NCI-H526 treated with DMSO at 0.1 percent for 48 hours (cell line): ENCODE data around the gene TENM4.

Experiments
- DNase-seq: peaks from one replicate; lab custom pipeline; 2025; lab: John Stamatoyannopoulos, UW

Gene TENM4

DNA sequence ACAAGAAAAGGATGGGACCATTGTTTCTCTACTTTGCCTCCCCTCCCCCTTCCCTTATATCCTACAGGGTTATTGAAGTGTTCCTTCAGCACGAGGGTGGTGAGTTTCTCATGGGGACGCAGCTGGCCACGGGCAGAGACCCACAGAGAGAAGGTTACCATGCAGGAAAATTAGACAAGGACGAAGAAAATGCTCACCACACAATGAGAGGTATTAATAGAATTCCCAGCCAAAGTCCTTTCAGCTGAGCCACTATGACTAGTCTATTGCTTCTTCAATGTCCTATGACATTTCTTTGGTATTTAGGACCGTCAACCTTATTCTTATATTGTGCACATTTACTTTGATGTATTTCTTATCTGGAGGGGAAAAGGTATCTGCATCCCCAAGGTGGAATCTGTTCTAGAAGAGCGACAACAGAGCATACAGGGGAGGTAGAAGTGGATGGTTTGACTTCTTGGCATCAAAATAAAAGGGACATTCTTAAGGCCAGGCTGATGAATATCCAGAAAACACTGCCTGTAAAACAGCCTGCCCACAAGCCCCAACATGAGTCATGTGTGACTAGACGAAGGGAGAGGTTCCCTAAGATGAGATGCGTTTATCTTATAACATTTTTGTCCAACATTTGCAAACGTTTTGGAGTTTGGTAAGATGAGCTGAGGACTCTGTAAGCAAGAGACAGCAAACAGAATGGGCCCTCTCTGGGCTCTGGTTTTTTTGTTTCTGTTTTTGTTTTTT lies 656.3 kb downstream of the TENM4 start:
- no peak for DNase-seq

GRCh38 chr11:78783846-78784245 lies 657.0 kb downstream of the TENM4 start:
- no peak for DNase-seq

GRCh38 chr11:78783301-78783700 lies 657.5 kb downstream of the TENM4 start:
- DNase-seq: no peak

DNA sequence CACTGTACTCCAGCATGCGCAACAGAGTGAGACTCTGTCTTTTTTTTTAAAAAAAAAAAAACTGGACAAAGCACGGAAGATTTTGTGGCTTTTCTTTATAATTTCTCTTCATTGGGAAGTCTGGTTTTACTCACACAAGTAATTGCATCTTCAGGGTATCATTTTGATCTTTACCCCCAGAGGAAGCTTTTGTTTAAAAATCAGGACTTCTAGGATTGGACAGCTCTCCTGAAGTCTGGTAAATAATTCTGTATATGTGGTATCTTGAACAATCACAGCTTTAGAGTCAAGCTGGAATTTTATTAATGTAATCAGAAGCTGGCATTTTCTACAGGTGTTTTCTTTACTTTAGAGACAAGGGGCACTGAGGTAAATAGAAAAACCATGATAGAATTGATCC lies 658.1 kb downstream of the TENM4 start:
- DNase-seq: no peak

- no peak for DNase-seq
These were observed 659.9 kb downstream of the TENM4 start for GRCh38 chr11:78780889-78781288.

GRCh38 chr11:78773492-78773891 lies 667.3 kb downstream of the TENM4 start:
- DNase-seq: no peak

DNA sequence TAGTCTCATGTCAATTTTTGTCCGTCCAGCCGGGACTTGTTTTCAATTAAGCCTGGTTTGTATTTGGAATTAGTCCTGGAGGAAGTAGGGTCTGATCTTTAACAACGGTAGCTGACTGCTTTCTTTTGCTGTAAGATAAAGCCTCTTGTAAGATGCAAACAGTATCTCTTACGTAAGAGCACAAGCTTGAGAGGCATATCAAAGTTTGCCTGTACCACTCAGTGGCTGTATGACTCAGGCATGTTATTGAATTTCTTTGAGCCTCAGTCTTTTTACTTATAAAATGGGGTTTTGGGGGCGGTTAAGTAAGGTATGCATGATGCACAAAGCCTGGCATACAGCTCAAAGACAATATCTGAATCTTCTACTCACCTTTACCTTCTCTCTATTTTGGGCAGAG lies 667.8 kb downstream of the TENM4 start:
- DNase-seq: no peak

GRCh38 chr11:78772186-78772585 lies 668.6 kb downstream of the TENM4 start:
- no peak for DNase-seq

DNA sequence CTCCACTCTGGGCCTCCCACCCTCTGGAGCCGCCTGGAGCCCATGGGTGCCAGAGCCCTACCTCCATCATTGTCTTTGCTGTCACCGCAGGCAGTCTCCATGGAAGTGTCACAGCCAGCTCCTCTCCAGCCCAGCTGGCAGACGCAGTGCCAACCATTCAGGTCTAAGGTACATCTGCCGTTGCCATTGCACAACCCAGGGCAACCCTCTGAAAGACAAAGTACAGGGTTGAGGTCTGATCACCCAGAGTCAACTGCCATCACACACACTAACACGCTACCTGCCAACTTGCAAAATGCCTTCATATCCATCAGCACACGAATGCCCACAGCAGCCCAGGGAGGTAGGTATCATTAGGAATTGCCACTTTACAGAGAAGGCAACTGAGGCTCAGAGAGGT lies 669.9 kb downstream of the TENM4 start:
- no peak for DNase-seq

- no peak for DNase-seq
These were observed 671.9 kb downstream of the TENM4 start for GRCh38 chr11:78768971-78769370.

DNA sequence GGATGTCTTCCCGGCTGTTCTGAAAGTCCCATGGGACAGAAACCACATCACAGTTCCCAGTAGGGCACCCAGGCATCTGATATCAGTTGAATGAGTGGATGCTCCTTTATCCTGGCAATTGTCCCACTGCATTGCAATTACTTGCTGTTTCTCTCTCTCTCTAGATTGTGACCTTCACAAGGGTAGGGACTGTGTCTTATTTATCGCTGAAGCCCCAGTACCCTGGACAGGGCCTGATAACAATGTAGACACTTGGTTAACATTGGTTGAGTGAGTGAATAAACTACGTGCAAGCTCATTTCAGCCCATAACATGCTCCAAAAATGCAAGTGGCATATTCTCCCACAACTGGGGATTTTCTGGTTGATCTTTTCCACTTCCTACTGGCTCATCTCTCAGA lies 672.5 kb downstream of the TENM4 start:
- no peak for DNase-seq

DNA sequence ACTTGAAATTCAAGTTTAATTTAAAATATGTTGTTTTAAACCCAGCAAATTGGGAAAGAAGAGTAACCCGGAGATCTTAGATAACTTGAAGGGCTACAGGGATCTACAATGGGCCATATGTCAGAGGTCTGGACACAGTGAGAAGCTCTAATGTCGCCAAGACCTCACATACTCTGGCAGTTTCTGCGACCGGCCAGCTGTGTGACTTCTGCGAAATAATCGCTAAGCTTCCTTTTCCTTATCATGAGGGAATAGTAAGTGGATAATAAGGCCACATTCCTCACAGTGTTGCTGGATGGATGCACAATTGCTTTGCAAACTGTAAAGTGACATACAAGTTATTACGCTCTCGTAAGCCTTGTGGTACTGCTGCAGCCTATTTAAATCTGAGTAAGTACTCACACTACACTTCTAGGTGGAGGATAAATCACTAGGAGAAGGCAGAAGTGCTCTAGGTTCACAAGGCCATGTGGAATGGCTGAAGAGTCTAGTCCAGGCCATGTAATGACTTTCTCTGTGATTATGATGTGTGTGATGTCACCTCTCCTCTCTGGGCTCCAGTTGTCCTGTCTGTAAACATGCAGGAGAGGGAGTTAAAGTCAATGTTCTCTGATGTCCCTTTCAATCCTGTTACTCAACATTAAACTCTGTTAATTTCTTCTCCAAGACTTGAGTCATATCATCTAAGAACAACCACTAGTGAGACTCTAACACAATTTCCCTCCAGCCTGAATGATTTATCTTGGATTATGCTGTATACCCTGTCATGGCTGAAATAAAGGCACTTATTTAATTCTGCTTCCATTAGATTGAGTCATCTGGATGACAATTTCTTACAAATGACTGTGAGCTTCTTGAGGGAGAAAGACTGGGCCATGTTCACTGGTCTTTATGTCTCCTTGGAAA lies 673.5 kb downstream of the TENM4 start:
- DNase-seq: no peak

DNA sequence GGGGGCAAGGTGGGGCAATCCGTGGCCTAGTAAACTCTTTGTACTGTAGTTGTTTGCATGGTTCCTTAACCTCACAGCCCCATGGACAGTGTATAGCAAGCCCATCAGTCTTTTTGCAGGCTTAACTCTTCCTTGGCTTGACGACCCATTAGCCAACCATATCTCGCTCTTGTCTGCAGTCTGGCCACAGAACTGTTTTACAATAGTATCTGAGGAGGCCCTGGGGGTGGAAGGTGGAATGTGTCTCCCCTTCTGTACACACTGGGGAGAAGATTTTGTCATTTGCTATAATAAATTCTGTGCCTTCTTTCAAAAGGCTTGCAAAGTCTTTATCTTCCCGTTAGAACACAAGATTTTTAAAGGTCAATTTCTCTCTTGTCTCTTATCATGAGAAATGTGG lies 675.9 kb downstream of the TENM4 start:
- DNase-seq: no peak

- no peak for DNase-seq
These were observed 677.2 kb downstream of the TENM4 start for GRCh38 chr11:78763664-78764063.

DNA sequence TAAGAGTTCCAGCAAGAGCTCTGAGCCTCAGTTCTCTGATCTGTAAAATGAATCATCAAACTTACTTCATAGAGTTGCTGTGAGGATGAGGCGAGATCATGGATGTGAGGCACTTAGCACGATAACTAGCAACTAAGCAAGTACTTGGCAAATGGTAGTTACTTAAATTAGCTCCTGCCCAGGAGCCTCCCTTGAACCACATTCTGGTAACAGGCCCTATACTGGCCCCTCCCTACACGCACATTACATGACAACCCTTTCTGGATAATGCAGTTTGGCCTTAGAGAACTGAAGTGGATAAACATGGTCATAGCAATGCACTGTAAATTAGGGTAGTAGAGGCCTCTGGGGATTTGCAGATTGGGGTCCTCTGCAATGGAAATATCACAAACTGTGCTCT lies 678.7 kb downstream of the TENM4 start:
- DNase-seq: no peak

DNA sequence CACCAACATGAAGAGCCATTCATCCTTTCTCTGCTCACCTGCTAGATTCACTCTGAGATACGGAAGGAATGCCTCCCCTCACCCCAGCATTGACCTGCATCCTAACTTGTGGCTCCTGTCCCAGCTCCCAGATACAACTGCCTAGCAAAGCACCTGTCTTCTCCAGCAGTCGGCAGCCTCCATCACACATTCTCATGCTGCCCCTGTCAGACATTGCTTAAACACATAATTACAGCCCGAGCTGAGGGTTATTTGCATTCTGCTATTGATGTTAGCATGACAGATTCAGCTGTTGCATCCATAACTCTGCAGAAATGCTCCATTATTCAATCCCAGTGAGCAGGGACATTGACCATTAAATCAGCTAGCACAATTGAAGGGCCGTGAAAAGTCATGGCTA lies 681.8 kb downstream of the TENM4 start:
- peak; percentile 66 for DNase-seq

GRCh38 chr11:78753297-78753696 lies 687.5 kb downstream of the TENM4 start:
- no peak for DNase-seq

DNA sequence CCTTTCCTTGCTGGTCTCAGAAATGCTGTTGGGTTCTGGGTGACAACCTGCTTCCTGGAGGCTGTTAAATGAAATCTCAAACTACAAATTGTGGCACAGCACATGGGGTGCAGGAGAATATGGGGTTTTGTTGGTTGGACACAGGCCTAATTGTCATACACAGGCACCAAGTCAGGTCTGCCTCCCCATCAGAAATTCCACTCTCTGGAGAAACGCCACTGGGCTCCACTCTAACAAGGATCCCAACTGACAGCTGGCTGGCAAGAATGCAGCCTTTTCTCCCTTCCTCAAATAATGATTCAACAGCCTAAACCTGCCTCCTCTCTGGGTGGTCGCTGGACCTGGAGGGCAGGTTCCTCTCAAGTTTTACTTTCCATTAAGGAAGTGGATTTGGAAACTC lies 688.3 kb downstream of the TENM4 start:
- no peak for DNase-seq

DNA sequence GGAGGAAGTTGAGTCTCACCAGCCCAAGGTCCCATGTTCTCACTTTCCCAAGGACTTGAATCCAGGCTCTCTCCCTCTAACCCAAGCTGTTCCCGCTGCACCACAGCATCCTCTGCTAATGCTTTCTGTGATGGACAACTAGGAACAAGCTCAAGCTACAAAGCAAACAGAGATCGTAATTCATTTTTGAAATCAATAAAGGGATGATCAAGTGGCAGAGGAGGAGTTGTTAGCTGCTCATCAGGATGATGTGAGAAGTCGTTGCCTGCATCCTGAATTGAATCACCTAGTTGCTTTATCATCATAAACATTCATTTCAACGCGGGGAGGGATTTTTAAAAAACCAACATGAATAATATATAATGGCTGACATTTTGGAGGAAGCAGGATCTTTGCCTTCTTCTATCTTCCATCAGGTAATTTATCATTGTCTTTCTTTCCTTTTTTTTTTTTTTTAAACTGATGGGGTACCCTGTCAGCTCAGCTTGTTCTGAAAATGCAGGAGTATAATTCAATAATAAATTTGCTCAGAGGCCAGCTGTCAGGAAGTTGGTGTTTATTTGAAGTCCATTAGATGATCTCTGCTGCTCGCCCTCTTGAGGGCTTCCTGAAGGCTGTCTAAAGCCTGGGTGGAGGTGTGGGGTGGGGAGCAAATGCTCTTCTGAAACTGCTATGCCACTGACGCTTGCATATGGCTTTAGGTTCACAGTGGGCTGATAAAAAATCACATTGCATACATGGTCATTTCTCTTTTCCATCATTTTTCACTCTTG lies 691.7 kb downstream of the TENM4 start:
- DNase-seq: no peak

- DNase-seq: no peak
These were observed 695.9 kb downstream of the TENM4 start for GRCh38 chr11:78744949-78745348.

- no peak for DNase-seq
These were observed 696.6 kb downstream of the TENM4 start for GRCh38 chr11:78744202-78744601.

GRCh38 chr11:78742430-78742829 lies 698.4 kb downstream of the TENM4 start:
- DNase-seq: no peak

DNA sequence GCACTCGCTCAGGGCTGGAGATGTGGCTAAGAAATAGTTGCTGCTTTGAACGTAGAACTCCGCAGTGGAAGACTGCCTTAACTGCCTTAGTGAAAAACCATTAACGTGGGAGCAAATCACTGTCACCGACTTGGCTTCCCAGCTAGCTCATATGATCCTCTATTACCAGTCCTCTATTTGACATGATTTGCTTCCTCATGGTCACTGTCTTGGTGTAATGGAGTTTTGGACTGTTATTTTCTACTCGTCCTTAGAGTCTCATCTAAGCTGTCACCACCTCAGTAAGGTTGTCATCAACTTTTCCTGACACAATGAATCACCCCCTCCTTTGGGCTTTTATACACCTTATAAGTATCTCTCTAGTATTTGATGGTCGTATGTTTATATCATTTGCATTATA lies 699.1 kb downstream of the TENM4 start:
- no peak for DNase-seq
